ENCODE results near the gene ATAT1. TPM values are rescaled to one million over a fixed set of nuclear protein-coding genes. Genes with fewer than 3 reads are reported as not detected.
"Not testable (repeated sequence)": the region's sequence is repeated elsewhere in the genome, so short reads cannot be mapped to it uniquely, and the experiment has no call there.

Gene ATAT1
- total RNA-seq = 10 to 100 TPM in 7 of 8 experiments, 1 to 10 TPM in 1; 3.7 to 71.7 (median 41.1) TPM

DNA sequence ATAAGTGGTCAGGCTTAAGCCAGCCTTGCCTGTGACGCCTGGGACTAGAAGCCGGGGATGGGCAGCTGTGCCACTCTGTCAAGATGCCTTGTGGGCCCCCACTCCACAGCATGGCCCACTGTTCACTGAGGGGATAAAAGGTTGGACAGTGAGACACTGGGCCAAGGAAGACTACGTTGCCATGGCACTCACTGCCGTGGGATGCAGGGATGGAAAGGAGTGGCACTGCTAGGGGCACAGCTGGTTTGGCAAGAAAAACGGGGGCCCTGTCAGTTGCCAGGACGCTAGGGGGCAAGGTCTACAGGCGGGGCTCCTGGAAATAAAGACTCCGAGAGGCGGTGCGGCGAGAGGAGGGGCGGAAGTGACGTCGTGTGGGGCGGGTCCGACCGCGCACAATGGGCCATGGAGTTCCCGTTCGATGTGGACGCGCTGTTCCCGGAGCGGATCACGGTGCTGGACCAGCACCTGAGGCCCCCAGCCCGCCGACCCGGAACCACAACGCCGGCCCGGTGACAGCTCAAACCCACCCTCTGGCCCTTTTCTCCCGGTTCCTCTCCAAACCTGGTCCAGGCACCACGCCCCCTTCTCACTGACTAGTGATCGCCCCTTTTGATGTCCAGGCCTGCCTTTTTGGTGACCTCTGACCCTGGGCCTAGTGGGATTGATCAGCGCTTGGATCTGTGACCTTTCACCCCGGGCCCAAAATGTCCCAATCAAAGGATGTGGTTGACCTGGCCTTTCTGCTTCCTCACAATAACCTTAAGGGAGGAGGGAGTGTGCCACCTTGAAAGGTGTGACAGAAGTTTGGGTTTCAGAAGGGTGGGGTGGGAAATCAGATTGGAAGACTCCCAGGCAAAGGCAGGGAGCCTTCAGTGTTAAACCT, at the start of gene ATAT1:
Gene ATAT1, plus strand, starts transcription at position 391 of the 883 bp plus-strand sequence.
- 0 to 10% (median 0%) methylated on average over 1 to 10 of the region's 36 CpGs; no CpG with 5 or more reads in 7 of the 10 experiments for WGBS, 10 experiments
- ATAC-seq (replicated peaks in 6 of 8) = peak; percentile 95 to 99 (median 98)

GRCh38 chr6:30578051-30578450, 48.6 kb upstream of the ATAT1 start:
- H3K4me3 ChIP-seq = no peak overlapping the region
- 81 to 100% (median 96%) methylated on average over 1 to 8 of the region's 8 CpGs; no CpG with 5 or more reads in 3 of the 10 experiments for WGBS, 10 experiments
- in situ Hi-C loops (cut with MboI; ENCODE audit: low pct_unique_long_range_greater_than_20kb in 2 of 9, low sequenced_read_pairs in 9 of 9, unreplicated experiment in 9 of 9) = no loop called here
- H3K27ac ChIP-seq = no peak overlapping the region
- ATAC-seq (replicated peaks in 6 of 8) = no peak
- peaks cover 0 to 6% of the 10 kb centered on the region in 2 donors for H3K4me1 ChIP-seq (replicated peaks in 1 of 2)

More for the DNA sequence above, at the start of gene ATAT1:
- Histone ChIP-seq H3K4me1 (replicated peaks in 1 of 2) (peaks cover 10 to 11% of the 10 kb centered on the region in 2 donors), H3K4me3 (peak within 1 kb of the TSS; percentile 57 to 74 (median 66)), H3K27ac (peak within 1 kb of the TSS; percentile 95)
- in situ Hi-C loops (cut with MboI; ENCODE audit: low pct_unique_long_range_greater_than_20kb in 2 of 9, low sequenced_read_pairs in 9 of 9, unreplicated experiment in 9 of 9) = no loop called here

- H3K4me1 ChIP-seq (replicated peaks in 1 of 2) = no peaks in the 10 kb centered on the region
- in situ Hi-C loops (cut with MboI; ENCODE audit: low pct_unique_long_range_greater_than_20kb in 2 of 9, low sequenced_read_pairs in 9 of 9, unreplicated experiment in 9 of 9) = no loop called here
- no peak overlapping the region for H3K4me3 ChIP-seq
- H3K27ac ChIP-seq = no peak overlapping the region
- ATAC-seq (replicated peaks in 6 of 8) = no peak
- whole genome bisulfite sequencing, 10 experiments = 75 to 100% (median 100%) methylated on average over 1 to 3 of the region's 5 CpGs; no CpG with 5 or more reads in 6 of the 10 experiments
These were observed 42.8 kb upstream of the ATAT1 start for GRCh38 chr6:30583921-30584320.

DNA sequence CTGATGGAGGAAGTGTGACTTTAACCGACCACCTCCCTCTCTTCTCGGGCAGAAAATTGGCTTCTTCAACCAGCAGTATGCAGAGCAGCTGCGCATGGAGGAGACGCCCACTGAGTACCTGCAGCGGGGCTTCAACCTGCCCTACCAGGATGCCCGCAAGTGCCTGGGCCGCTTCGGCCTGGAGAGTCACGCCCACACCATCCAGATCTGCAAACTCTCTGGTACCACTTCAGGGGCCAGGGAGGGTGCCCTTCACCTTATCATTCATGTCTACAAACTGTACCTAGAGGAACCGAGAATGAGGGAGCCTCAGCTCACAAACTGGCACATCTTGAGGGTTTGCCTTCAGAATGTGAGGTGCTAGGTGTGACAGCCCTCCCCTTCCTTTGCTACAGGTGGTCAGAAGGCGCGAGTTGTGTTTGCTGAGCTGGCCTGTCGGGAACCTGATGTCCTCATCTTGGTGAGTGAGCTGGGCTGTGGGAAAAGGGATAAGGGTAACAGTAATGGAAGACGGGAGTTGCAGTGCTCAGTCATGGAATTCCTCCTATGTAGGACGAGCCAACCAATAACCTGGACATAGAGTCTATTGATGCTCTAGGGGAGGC, 36.8 kb upstream of the ATAT1 start:
- in situ Hi-C loops (cut with MboI; ENCODE audit: low pct_unique_long_range_greater_than_20kb in 2 of 9, low sequenced_read_pairs in 9 of 9, unreplicated experiment in 9 of 9) = no loop called here
- Histone ChIP-seq H3K4me1 (replicated peaks in 1 of 2) (no peaks in the 10 kb centered on the region), H3K27ac (no peak overlapping the region), H3K4me3 (no peak overlapping the region)
- ATAC-seq (replicated peaks in 6 of 8) = peak in 3 of 8 experiments; percentile 9 to 13 (median 10)
- 80 to 100% (median 95%) methylated on average over 2 to 8 of the region's 15 CpGs; no CpG with 5 or more reads in 4 of the 10 experiments for WGBS, 10 experiments

DNA sequence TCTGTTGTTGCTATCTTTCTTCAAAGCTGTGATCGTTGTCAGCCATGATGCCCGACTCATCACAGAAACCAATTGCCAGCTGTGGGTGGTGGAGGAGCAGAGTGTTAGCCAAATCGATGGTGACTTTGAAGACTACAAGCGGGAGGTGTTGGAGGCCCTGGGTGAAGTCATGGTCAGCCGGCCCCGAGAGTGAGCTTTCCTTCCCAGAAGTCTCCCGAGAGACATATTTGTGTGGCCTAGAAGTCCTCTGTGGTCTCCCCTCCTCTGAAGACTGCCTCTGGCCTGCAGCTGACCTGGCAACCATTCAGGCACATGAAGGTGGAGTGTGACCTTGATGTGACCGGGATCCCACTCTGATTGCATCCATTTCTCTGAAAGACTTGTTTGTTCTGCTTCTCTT, 36.2 kb upstream of the ATAT1 start:
- peak in 6 of 8 experiments; percentile 14 to 26 (median 16) for ATAC-seq (replicated peaks in 6 of 8)
- 20 to 100% (median 86%) methylated on average over 1 to 8 of the region's 8 CpGs; no CpG with 5 or more reads in 3 of the 10 experiments for WGBS, 10 experiments
- in situ Hi-C loops (cut with MboI; ENCODE audit: low pct_unique_long_range_greater_than_20kb in 2 of 9, low sequenced_read_pairs in 9 of 9, unreplicated experiment in 9 of 9) = no loop called here
- H3K4me3 ChIP-seq = no peak overlapping the region
- H3K4me1 ChIP-seq (replicated peaks in 1 of 2) = no peaks in the 10 kb centered on the region
- no peak overlapping the region for H3K27ac ChIP-seq

GRCh38 chr6:30591008-30591407, 35.7 kb upstream of the ATAT1 start:
- WGBS, 10 experiments = 56 to 100% (median 73%) methylated on average over 1 of the region's 1 CpG; no CpG with 5 or more reads in 2 of the 10 experiments
- Histone ChIP-seq H3K4me1 (replicated peaks in 1 of 2) (no peaks in the 10 kb centered on the region), H3K4me3 (no peak overlapping the region), H3K27ac (no peak overlapping the region)
- in situ Hi-C loops (cut with MboI; ENCODE audit: low pct_unique_long_range_greater_than_20kb in 2 of 9, low sequenced_read_pairs in 9 of 9, unreplicated experiment in 9 of 9) = no loop called here
- ATAC-seq (replicated peaks in 6 of 8) = peak in 6 of 8 experiments; percentile 12 to 91 (median 28)

DNA sequence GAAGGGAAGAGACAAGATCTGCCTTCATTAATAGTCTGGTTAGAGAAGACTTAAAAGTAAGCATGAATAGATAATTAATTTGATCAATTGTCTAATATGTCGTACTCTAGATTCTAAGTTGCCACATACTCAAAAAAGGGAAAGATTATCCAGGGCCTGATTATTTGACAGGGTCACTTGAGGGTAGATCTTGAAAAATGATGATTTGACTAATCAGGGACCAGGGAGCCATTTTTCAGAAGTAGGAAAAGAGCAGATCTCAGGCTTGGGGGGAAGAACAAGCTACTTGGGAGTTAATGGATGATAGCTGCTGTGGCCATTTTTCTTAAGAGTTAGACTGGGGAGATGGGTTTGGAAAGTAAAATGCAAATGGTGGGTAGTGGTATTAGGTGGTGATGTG, 34.4 kb upstream of the ATAT1 start:
- in situ Hi-C loops (cut with MboI; ENCODE audit: low pct_unique_long_range_greater_than_20kb in 2 of 9, low sequenced_read_pairs in 9 of 9, unreplicated experiment in 9 of 9) = no loop called here
- no peak for ATAC-seq (replicated peaks in 6 of 8)
- H3K4me1 ChIP-seq (replicated peaks in 1 of 2) = no peaks in the 10 kb centered on the region
- H3K27ac ChIP-seq = no peak overlapping the region
- 88 to 100% (median 100%) methylated on average over 1 of the region's 1 CpG; no CpG with 5 or more reads in 3 of the 10 experiments for WGBS, 10 experiments
- no peak overlapping the region for H3K4me3 ChIP-seq

DNA sequence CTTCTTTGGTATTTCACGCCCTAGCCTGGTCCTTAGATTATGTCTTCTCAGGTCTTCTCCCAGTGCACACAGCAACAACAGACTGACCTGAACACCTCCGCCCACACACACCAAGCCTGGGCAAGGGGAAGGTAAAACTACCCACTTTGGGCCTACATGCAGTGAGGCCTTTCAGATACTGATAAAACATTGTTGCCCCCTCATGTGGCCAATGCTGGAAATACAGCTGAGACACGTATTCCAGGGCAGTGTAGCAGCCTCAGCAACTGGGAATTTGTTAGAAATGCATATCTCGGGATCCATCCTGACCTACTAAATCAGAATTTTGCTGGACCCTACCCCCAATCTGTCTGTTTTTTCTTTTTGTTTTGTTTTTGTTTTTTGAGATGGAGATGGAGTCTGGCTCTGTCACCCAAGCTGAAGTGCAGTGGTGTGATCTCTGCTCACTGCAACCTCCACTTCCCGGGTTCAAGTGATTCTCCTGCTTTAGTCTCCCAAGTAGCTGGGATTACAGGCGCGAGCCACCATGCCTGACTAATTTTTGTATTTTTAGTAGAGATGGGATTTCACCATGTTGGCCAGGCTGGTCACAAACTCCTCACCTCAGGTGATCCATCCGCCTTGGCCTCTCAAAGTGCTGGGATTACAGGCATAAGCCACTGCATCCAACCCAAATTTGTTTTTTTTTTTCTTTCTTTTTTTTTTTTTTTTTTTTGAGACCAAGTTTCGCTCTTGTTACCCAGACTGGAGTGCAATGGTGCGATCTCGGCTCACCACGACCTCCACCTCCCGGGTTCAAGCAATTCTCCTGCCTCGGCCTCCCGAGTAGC, 29.1 kb upstream of the ATAT1 start:
- 31 to 94% (median 74%) methylated on average over 4 to 10 of the region's 15 CpGs; no CpG with 5 or more reads in 1 of the 10 experiments for WGBS, 10 experiments
- H3K27ac ChIP-seq; H3K4me1 ChIP-seq (replicated peaks in 1 of 2); H3K4me3 ChIP-seq; in situ Hi-C loops (cut with MboI; ENCODE audit: low pct_unique_long_range_greater_than_20kb in 2 of 9, low sequenced_read_pairs in 9 of 9, unreplicated experiment in 9 of 9): not testable (repeated sequence)
- ATAC-seq (replicated peaks in 6 of 8) = peak; percentile 37 to 77 (median 62)

- Histone ChIP-seq H3K4me1 (replicated peaks in 1 of 2) (no peaks in the 10 kb centered on the region), H3K4me3 (no peak overlapping the region), H3K27ac (no peak overlapping the region)
- WGBS, 10 experiments = 60 to 100% (median 85%) methylated on average over 1 to 11 of the region's 12 CpGs; no CpG with 5 or more reads in 2 of the 10 experiments
- ATAC-seq (replicated peaks in 6 of 8) = no peak
- in situ Hi-C loops (cut with MboI; ENCODE audit: low pct_unique_long_range_greater_than_20kb in 2 of 9, low sequenced_read_pairs in 9 of 9, unreplicated experiment in 9 of 9) = no loop called here
These were observed 27.6 kb upstream of the ATAT1 start for GRCh38 chr6:30598912-30599624.

DNA sequence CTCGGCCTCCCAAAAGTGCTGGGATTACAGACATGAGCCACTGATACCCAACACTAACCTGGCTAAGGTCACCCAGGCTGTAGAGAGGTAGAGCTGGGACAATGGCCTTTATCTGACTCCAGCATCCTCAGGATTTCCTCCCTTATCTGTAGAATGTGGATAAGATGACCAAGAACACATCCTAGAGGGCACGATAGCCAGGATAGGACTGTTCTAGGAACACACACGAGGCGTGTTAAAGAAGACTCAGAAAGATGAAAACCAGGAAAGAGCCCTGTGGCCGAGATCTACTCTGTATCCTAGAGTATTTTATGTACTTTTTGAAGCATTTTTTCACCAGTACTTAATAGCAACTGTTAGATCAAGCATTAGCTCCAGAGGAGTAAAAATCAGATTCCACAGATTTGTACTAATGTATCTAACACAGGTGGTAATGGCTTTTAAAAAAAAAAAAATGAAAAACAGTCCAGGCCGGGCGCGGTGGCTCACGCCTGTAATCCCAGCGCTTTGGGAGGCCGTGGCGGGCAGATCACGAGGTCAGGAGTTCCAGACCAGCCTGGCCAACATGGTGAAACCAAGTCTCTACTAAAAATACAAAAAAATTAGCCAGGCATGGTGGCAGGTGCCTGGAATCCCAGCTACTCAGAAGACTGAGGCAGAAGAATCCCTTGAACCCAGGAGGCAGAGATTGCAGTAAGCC, 26.9 kb upstream of the ATAT1 start:
- no peaks in the 10 kb centered on the region for H3K4me1 ChIP-seq (replicated peaks in 1 of 2)
- ATAC-seq (replicated peaks in 6 of 8) = no peak
- WGBS, 10 experiments = 82 to 100% (median 94%) methylated on average over 2 to 13 of the region's 13 CpGs
- no peak overlapping the region for H3K4me3 ChIP-seq
- in situ Hi-C loops (cut with MboI; ENCODE audit: low pct_unique_long_range_greater_than_20kb in 2 of 9, low sequenced_read_pairs in 9 of 9, unreplicated experiment in 9 of 9) = no loop called here
- H3K27ac ChIP-seq = no peak overlapping the region

DNA sequence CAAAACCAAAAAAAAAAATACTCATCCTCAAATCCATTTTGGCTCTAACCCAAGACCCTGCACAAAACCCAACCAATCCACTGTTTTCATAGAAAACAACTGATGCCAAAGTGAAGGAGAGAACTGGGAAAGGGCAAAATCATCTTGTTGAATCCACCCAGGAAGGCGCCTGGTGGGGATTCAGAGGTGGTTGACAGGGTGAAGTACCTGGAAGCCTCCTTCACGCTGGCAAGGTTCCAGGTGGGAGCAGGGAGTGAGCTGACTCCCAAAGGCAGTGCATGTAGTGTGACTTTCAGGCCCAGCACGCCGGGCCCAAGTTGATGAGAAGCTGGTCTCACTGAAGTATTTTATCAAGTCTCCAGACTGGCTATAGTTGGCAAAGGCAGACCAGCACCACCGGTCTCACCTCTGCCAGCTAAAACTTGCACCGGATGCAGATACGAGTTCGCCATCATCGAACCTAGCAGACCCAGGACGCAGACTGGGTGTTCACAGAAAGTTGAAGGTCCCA, 26.2 kb upstream of the ATAT1 start:
- Histone ChIP-seq H3K4me3 (no peak overlapping the region), H3K4me1 (replicated peaks in 1 of 2) (no peaks in the 10 kb centered on the region), H3K27ac (no peak overlapping the region)
- WGBS, 10 experiments = 56 to 100% (median 100%) methylated on average over 1 to 8 of the region's 10 CpGs; no CpG with 5 or more reads in 3 of the 10 experiments
- in situ Hi-C loops (cut with MboI; ENCODE audit: low pct_unique_long_range_greater_than_20kb in 2 of 9, low sequenced_read_pairs in 9 of 9, unreplicated experiment in 9 of 9) = no loop called here
- no peak for ATAC-seq (replicated peaks in 6 of 8)

Data from motor neuron (in vitro differentiated cells).